Measurements from ENCODE around the gene SPEM1.

DNA sequence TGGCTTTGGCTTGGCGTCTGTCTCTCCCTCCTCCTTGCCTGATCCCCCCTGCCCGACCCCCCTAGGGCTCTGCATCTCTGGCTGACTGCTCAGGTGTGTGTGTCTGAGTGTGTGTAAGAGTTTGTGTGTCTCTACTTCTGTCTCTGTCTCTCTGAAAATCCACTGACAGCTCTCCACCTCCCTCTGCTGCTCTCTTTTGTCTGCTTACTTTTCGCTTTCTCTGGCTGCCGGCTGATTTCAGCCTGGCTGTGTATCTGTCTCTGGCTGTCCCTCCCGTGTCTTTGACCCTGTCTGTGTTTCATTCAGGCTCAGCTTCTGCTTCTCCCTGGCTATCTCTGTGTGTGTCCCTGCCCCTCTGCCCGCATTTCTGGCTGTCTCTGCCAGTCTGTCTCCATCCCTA is 3.8 kb upstream of the SPEM1 start:
- no peak for TF ChIP-seq POLR2A (IDR thresholded peaks at IDR 0.05)
- TF ChIP-seq, protein P1, sequence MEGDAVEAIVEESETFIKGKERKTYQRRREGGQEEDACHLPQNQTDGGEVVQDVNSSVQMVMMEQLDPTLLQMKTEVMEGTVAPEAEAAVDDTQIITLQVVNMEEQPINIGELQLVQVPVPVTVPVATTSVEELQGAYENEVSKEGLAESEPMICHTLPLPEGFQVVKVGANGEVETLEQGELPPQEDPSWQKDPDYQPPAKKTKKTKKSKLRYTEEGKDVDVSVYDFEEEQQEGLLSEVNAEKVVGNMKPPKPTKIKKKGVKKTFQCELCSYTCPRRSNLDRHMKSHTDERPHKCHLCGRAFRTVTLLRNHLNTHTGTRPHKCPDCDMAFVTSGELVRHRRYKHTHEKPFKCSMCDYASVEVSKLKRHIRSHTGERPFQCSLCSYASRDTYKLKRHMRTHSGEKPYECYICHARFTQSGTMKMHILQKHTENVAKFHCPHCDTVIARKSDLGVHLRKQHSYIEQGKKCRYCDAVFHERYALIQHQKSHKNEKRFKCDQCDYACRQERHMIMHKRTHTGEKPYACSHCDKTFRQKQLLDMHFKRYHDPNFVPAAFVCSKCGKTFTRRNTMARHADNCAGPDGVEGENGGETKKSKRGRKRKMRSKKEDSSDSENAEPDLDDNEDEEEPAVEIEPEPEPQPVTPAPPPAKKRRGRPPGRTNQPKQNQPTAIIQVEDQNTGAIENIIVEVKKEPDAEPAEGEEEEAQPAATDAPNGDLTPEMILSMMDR (IDR thresholded peaks at IDR 0.05), result no peak
